ENCODE data around the gene OXLD1.

GRCh38 chr17:81641825-81642489, 24.4 kb downstream of the OXLD1 start:
- TF ChIP-seq CTCF (IDR thresholded peaks at IDR 0.05) (no peak), POLR2A (IDR thresholded peaks at IDR 0.05) (no peak)

Measured in lower leg skin (tissue), 3 donors.